Left lung (tissue), 10 donors: ENCODE data around the gene USP14. TPM values are rescaled to one million over a fixed set of nuclear protein-coding genes. Genes with fewer than 3 reads are reported as not detected.

Experiments used
- ATAC-seq: fragments of 200-7000 bp; cut with Tn5 transposase; one replicate; pipeline ENCODE4 v1.9.1; 2020; ENCODE audit warnings: moderate library complexity
- DNase-seq, 4 donors: peaks; one replicate each; pipeline ENCODE4 v3.0.0-alpha.2; 2013 to 2020
- H3K27ac ChIP-seq, 2 donors: fragments of 200-600 bp; sonication (generic) in 1 of 2; one replicate each; pipeline versions ENCODE4 v1.5.0 to v1.8.0; 2020 to 2021
- H3K27me3 ChIP-seq, 2 donors: fragments of 200-600 bp; sonication (generic) in 1 of 2; one replicate each; pipeline versions ENCODE4 v1.5.0 to v1.8.0; 2020 to 2021
- H3K36me3 ChIP-seq, 2 donors: fragments of 200-600 bp; sonication (generic) in 1 of 2; one replicate each; pipeline versions ENCODE4 v1.5.0 to v1.8.0; 2020 to 2021
- H3K4me1 ChIP-seq, 2 donors: fragments of 200-600 bp; one replicate each; pipeline ENCODE4 v1.8.0; 2021
- H3K4me3 ChIP-seq, 2 donors: fragments of 200-600 bp; sonication (generic) in 1 of 2; one replicate each; pipeline versions ENCODE4 v1.5.0 to v1.8.0; 2020 to 2021; ENCODE audit warnings: mild to moderate bottlenecking in 1 of 2
- H3K9me3 ChIP-seq, 2 donors: fragments of 200-600 bp; sonication (generic) in 1 of 2; one replicate each; pipeline versions ENCODE4 v1.5.0 to v1.8.0; 2020 to 2021
- CTCF ChIP-seq, 2 donors: fragments of 200-600 bp; sonication (generic) in 1 of 2; IDR thresholded peaks; one replicate each; pipeline versions ENCODE4 v1.5.0 to v1.8.0; 2021; ENCODE audit warnings: antibody characterized with exemption in 2 of 2
- intact Hi-C, 2 donors: fragments of 100-400 bp; cut with DNase I; formaldehyde crosslinking; loops; one replicate each; pipeline versions ENCODE4 v1.11.2 to v1.14.2; 2022
- polyA plus RNA-seq, 6 donors: library from polyadenylated mRNA; unstranded; fragments of 120-200 nt; gene quantifications; one replicate each; pipeline ENCODE4 v1.2.1, GENCODE V29; 2013; ENCODE audit not compliant: insufficient read length in 6 of 6
- total RNA-seq, 2 donors: library from RNA; stranded (reverse); fragmentation: NEBNext Ultra II Directional; extraction: Animal tissue kit (Norgen Biotek cat#: 25700); gene quantifications; one replicate each; pipeline ENCODE4 v1.2.1, GENCODE V29; 2021
- donor health status: DM: no; HTN: yes; CAD: no.
- donor health status: DM: no; HTN: no; CAD: no.

USP14 gene
- total and polyA plus RNA-seq, 8 donors = 45.5 to 59.7 (median 48.8) TPM

GRCh38 chr18:156514-157230 is 1.7 kb upstream of the USP14 start:
- no peak for DNase-seq
- TF ChIP-seq CTCF (IDR thresholded peaks at IDR 0.05) = no peak
- no peak for ATAC-seq
- H3K27me3 ChIP-seq = peaks cover 0 to 3% of the 10 kb centered on the region in 2 donors
- H3K36me3 ChIP-seq = no peaks in the 10 kb centered on the region
- H3K9me3 ChIP-seq = no peaks in the 10 kb centered on the region
- H3K27ac ChIP-seq = no peak overlapping the region
- H3K4me1 ChIP-seq = peaks cover 5 to 21% of the 10 kb centered on the region in 2 donors
- no peak overlapping the region for H3K4me3 ChIP-seq
- intact Hi-C loops = no loop called here

GRCh38 chr18:159037-159652 is 788 bp downstream of the USP14 start:
- DNase-seq (peak in 2 of 4 donors; percentile 9 to 10), ATAC-seq (peak; percentile 22)
- peaks cover 5 to 21% of the 10 kb centered on the region in 2 donors for H3K4me1 ChIP-seq

GRCh38 chr18:159933-160332 is 1.6 kb downstream of the USP14 start:
- TF ChIP-seq CTCF (IDR thresholded peaks at IDR 0.05) = no peak
- H3K4me1 ChIP-seq = peaks cover 5 to 21% of the 10 kb centered on the region in 2 donors
- intact Hi-C loops = no loop called here
- ATAC-seq = no peak
- H3K27me3 ChIP-seq = no peaks in the 10 kb centered on the region
- no peak overlapping the region for H3K27ac ChIP-seq
- H3K4me3 ChIP-seq = peak overlapping the region in 1 of 2 donors; percentile 93
- H3K36me3 ChIP-seq = peaks cover 0 to 18% of the 10 kb centered on the region in 2 donors
- H3K9me3 ChIP-seq = no peaks in the 10 kb centered on the region
- no peak for DNase-seq

More at GRCh38 chr18:159037-159652, 788 bp downstream of the USP14 start:
- no peak for TF ChIP-seq CTCF (IDR thresholded peaks at IDR 0.05)
- intact Hi-C loops = no loop called here
- Histone ChIP-seq H3K36me3 (peaks cover 0 to 10% of the 10 kb centered on the region in 2 donors), H3K27ac (peak overlapping the region; percentile 79 to 85), H3K4me3 (peak overlapping the region; percentile 90 to 93), H3K9me3 (no peaks in the 10 kb centered on the region), H3K27me3 (no peaks in the 10 kb centered on the region)

- Histone ChIP-seq H3K4me3 (no peak overlapping the region), H3K9me3 (no peaks in the 10 kb centered on the region), H3K4me1 (peaks cover 5 to 21% of the 10 kb centered on the region in 2 donors), H3K27me3 (no peaks in the 10 kb centered on the region), H3K36me3 (peaks cover 0 to 29% of the 10 kb centered on the region in 2 donors), H3K27ac (no peak overlapping the region)
- no peak for ATAC-seq
- intact Hi-C loops = no loop called here
- no peak for DNase-seq
- no peak for TF ChIP-seq CTCF (IDR thresholded peaks at IDR 0.05)
Observed at GRCh38 chr18:160831-161570, 2.6 kb downstream of the USP14 start.

- no peak for TF ChIP-seq CTCF (IDR thresholded peaks at IDR 0.05)
- no peak for DNase-seq
- H3K9me3 ChIP-seq = no peaks in the 10 kb centered on the region
- intact Hi-C loops = no loop called here
- H3K27ac ChIP-seq = no peak overlapping the region
- H3K36me3 ChIP-seq = peaks cover 3 to 57% of the 10 kb centered on the region in 2 donors
- no peaks in the 10 kb centered on the region for H3K27me3 ChIP-seq
- H3K4me1 ChIP-seq = no peaks in the 10 kb centered on the region
- ATAC-seq = no peak
- no peak overlapping the region for H3K4me3 ChIP-seq
Observed at GRCh38 chr18:172361-172760, 14.0 kb downstream of the USP14 start.
